SU-DHL-6 (cell line): ENCODE results near the gene SLC39A1.

Experiments used
- EZH2phosphoT487 ChIP-seq: fragments of 200-600 bp; sonication (generic), shearing (Covaris generic); conservative IDR thresholded peaks from 2 replicates; pipeline ENCODE4 v1.6.1; 2018; ENCODE audit warnings: mild to moderate bottlenecking, antibody characterized with exemption, low read length, moderate library complexity, mixed read lengths
- TF ChIP-seq, protein P1 (sequence below): fragments of 200-600 bp; sonication (generic); IDR thresholded peaks from one replicate; pipeline ENCODE4 v1.5.1; 2017; ENCODE audit warnings: antibody characterized with exemption, mild to moderate bottlenecking, low read length, moderate library complexity; ENCODE audit not compliant: insufficient read depth, poor library complexity, severe bottlenecking

DNA sequence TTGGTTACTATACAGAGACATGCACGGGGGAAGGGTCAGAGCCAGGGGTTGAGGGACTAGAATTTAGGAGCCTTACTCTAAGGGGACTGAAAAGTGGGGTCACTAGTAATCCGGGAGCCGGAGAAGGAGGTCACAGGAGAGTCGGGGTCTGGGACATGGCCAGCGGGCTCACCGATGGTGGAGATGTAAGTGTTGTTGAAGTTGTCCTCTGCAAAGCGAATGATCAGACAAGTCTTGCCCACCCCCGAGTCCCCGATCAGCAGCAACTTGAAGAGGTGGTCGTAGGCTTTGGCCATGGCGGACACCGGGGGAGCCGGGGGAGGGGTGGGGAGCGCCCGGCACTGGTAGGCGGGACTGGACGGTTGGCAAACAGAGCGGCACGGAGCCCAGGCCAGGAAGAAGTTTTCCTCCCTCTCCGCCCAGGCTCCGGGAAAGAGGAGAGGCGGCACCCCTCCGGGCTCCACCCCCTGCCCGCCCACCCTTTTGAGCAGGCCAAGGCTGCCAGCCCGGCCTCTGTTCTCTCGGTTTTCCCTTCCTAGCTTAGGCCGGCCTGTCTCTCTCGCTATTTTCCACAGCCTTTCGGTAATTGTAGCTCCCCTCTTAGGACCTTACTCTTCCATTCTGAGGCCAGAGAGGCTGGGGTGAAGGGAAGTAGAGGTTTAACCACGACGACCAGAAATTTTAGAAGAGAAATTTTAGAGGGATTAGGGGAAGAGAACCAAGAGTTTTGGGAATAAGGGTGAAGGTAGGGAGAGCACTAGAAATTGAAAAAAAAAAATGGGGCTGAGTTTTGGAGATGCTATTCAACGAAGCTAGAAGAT lies 22.8 kb upstream of the SLC39A1 start, which contains the start of gene RAB13:
- TF ChIP-seq, protein P1, sequence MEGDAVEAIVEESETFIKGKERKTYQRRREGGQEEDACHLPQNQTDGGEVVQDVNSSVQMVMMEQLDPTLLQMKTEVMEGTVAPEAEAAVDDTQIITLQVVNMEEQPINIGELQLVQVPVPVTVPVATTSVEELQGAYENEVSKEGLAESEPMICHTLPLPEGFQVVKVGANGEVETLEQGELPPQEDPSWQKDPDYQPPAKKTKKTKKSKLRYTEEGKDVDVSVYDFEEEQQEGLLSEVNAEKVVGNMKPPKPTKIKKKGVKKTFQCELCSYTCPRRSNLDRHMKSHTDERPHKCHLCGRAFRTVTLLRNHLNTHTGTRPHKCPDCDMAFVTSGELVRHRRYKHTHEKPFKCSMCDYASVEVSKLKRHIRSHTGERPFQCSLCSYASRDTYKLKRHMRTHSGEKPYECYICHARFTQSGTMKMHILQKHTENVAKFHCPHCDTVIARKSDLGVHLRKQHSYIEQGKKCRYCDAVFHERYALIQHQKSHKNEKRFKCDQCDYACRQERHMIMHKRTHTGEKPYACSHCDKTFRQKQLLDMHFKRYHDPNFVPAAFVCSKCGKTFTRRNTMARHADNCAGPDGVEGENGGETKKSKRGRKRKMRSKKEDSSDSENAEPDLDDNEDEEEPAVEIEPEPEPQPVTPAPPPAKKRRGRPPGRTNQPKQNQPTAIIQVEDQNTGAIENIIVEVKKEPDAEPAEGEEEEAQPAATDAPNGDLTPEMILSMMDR: no peak
- TF ChIP-seq EZH2phosphoT487: no peak
